CD4-positive, alpha-beta T cell treated with Interleukin-4 for 1 hour (primary cell): Measurements from ENCODE around the gene MPDZ.

Source experiments
- DNase-seq, 2 donors: peaks; one replicate each; pipeline ENCODE4 v3.0.0-alpha.2; 2020 to 2022

Gene MPDZ

GRCh38 chr9:13279284-13280141, at the start of gene MPDZ:
TSS of gene MPDZ (minus strand) at chr9:13279692. CDS start at chr9:13250315, 29,377 bp downstream.
- no peak for DNase-seq

GRCh38 chr9:13324988-13325387, 45.5 kb upstream of the MPDZ start:
- DNase-seq: no peak

GRCh38 chr9:13322828-13323550, 43.5 kb upstream of the MPDZ start:
- no peak for DNase-seq

GRCh38 chr9:13318027-13318426, 38.5 kb upstream of the MPDZ start:
- DNase-seq: no peak

- no peak for DNase-seq
Observed at GRCh38 chr9:13296972-13297371, 17.5 kb upstream of the MPDZ start.

GRCh38 chr9:13295556-13295955, 16.1 kb upstream of the MPDZ start:
- DNase-seq: no peak

GRCh38 chr9:13292782-13293181, 13.3 kb upstream of the MPDZ start:
- DNase-seq: no peak

GRCh38 chr9:13292158-13292557, 12.7 kb upstream of the MPDZ start:
- no peak for DNase-seq

GRCh38 chr9:13291718-13292117, 12.2 kb upstream of the MPDZ start:
- no peak for DNase-seq

GRCh38 chr9:13284011-13284410, 4.5 kb upstream of the MPDZ start:
- no peak for DNase-seq

- no peak for DNase-seq
Observed at GRCh38 chr9:13282998-13283397, 3.5 kb upstream of the MPDZ start.

- DNase-seq: no peak
Observed at GRCh38 chr9:13281356-13282016, 2.0 kb upstream of the MPDZ start.

- DNase-seq: no peak
Observed at GRCh38 chr9:13278368-13279246, 885 bp downstream of the MPDZ start.

- no peak for DNase-seq
Observed at GRCh38 chr9:13278023-13278367, 1.5 kb downstream of the MPDZ start.

GRCh38 chr9:13274886-13275641, 4.4 kb downstream of the MPDZ start:
- DNase-seq: no peak

GRCh38 chr9:13270734-13271133, 8.8 kb downstream of the MPDZ start:
- DNase-seq: no peak

- DNase-seq: no peak
Observed at GRCh38 chr9:13269589-13270452, 9.7 kb downstream of the MPDZ start.

GRCh38 chr9:13268469-13268868, 11.0 kb downstream of the MPDZ start:
- DNase-seq: no peak

- DNase-seq: no peak
Observed at GRCh38 chr9:13267743-13268142, 11.7 kb downstream of the MPDZ start.

GRCh38 chr9:13266167-13266566, 13.3 kb downstream of the MPDZ start:
- no peak for DNase-seq

- DNase-seq: no peak
Observed at GRCh38 chr9:13264788-13265187, 14.7 kb downstream of the MPDZ start.
